ENCODE data around the gene STX8.

Gene STX8

DNA sequence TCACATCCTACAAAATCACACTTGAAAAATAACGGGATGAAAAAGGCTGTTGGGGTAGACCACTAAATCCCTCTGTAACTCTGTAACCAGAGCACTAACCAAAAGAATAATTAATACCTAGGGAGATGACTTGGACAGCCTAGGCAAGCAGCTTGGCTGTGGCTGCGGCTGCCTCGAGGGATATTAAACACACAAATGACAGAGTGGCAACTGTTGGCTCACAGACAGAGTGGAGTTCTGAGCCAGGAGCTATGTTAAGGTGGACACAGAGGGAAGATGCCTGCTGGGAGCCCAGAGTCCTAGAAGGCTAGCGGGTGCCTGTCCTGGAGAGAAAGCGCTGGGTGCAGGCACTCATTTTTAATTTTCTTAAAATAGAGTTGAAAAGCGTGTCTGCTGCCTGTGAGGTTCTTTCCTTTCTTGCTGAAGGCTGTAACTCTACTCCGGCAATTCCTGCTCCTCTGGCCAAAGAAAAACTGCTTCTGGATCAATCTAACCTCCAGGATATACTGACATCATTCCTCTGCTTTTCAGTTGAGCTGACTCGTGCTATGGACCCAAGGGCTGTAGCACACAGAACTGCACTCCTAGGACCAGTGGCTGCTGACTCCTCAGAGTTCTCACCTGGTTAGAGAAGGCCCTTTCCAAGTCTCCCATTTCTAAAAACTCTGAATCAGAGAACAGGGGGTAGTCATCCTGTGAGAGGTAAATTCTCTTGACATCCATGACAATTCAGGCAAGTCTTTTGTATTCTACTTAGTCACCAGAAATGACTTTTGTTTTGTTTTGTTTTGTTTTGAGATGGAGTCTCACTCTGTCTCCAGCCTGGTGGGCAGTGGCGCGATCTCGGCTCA is 147.9 kb downstream of the STX8 start:
- Histone ChIP-seq H2AFZ (ENCODE audit: low read depth, low read length) (no peak overlapping the region), H3K9me3 (ENCODE audit: insufficient read depth, low read length) (no peaks in the 10 kb centered on the region), H3K79me2 (ENCODE audit: low read length) (no peaks in the 10 kb centered on the region), H3K4me2 (ENCODE audit: low read length) (no peak overlapping the region), H3K36me3 (replicated peaks; ENCODE audit: low read depth, low read length) (no peaks in the 10 kb centered on the region), H3K9ac (ENCODE audit: low read length) (no peak overlapping the region), H3K27ac (ENCODE audit: low read length) (no peak overlapping the region), H4K20me1 (ENCODE audit: insufficient read depth, low read length) (peaks cover under 1% of the 10 kb centered on the region; the same call in 1 of the 2 replicates), H3K27me3 (ENCODE audit: low read depth, low read length) (no peaks in the 10 kb centered on the region), H3K4me1 (ENCODE audit: low read length) (peaks cover 13% of the 10 kb centered on the region), H3K4me3 (ENCODE audit: low read length) (no peak overlapping the region)
- TF ChIP-seq, protein P1, sequence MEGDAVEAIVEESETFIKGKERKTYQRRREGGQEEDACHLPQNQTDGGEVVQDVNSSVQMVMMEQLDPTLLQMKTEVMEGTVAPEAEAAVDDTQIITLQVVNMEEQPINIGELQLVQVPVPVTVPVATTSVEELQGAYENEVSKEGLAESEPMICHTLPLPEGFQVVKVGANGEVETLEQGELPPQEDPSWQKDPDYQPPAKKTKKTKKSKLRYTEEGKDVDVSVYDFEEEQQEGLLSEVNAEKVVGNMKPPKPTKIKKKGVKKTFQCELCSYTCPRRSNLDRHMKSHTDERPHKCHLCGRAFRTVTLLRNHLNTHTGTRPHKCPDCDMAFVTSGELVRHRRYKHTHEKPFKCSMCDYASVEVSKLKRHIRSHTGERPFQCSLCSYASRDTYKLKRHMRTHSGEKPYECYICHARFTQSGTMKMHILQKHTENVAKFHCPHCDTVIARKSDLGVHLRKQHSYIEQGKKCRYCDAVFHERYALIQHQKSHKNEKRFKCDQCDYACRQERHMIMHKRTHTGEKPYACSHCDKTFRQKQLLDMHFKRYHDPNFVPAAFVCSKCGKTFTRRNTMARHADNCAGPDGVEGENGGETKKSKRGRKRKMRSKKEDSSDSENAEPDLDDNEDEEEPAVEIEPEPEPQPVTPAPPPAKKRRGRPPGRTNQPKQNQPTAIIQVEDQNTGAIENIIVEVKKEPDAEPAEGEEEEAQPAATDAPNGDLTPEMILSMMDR (IDR thresholded peaks at IDR 0.05; ENCODE audit: low read depth, low read length), result no peak
- no peak for TF ChIP-seq EZH2phosphoT487 (IDR thresholded peaks at IDR 0.05; ENCODE audit: low read depth)

DNA sequence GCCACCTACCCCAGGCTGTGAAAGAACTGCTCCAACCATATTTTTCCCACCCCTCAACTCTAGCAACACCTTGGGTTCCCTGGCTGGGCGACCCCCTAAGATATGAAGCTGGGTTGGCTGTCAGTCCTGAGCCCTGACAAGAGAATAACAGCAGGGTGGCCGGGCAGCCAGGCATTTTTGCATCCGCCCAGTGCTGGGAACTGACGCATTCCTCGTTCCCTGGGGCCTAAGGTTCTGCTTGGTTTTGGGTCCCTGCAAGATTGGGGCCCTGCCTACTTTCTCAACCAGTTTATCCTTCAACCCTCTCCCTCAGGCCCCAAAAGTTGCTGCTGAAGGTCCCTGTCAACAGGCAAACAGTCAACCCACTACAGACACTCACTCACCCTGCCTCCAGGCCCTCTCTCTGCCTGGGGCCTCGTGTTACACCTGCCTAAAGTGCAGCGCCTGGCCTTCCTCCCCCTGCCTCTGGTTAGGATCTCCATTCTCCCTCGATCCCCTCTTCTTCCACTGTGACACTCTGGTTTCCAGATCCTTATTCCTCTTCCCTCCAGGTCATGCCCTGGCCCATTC is 151.5 kb downstream of the STX8 start:
- Histone ChIP-seq H3K27ac (ENCODE audit: low read length) (no peak overlapping the region), H3K36me3 (replicated peaks; ENCODE audit: low read depth, low read length) (no peaks in the 10 kb centered on the region), H3K9ac (ENCODE audit: low read length) (no peak overlapping the region), H3K79me2 (ENCODE audit: low read length) (no peaks in the 10 kb centered on the region), H3K27me3 (ENCODE audit: low read depth, low read length) (no peaks in the 10 kb centered on the region), H3K4me1 (ENCODE audit: low read length) (no peaks in the 10 kb centered on the region), H4K20me1 (ENCODE audit: insufficient read depth, low read length) (no peaks in the 10 kb centered on the region), H3K4me2 (ENCODE audit: low read length) (no peak overlapping the region), H3K4me3 (ENCODE audit: low read length) (no peak overlapping the region), H3K9me3 (ENCODE audit: insufficient read depth, low read length) (no peaks in the 10 kb centered on the region), H2AFZ (ENCODE audit: low read depth, low read length) (no peak overlapping the region)
- TF ChIP-seq EZH2phosphoT487 (IDR thresholded peaks at IDR 0.05; ENCODE audit: low read depth), result no peak
- TF ChIP-seq, protein P1 (IDR thresholded peaks at IDR 0.05; ENCODE audit: low read depth, low read length), result no peak

DNA sequence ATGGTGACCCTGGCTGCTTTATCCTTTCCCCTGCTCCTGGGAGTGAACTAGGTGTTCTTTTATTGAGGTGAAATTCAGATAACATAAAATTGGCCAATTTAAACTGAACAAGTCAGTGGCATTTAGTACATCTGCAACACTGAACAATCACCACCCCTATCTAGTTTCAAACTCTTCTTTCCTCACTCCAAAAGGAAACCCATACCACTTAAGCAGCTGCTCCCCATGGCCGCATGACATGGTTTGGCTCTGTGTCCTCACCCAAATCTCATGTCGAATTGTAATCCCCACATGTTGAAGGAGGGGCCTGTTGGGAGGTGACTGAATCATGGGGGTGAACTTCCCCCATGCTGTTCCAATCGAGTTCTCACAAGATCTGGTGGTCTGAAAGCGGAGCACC is 154.1 kb downstream of the STX8 start:
- no peaks in the 10 kb centered on the region for H3K79me2 ChIP-seq (ENCODE audit: low read length)
- no peaks in the 10 kb centered on the region for H3K4me1 ChIP-seq (ENCODE audit: low read length)
- no peaks in the 10 kb centered on the region for H3K27me3 ChIP-seq (ENCODE audit: low read depth, low read length)
- no peak overlapping the region for H3K9ac ChIP-seq (ENCODE audit: low read length)
- no peak overlapping the region for H2AFZ ChIP-seq (ENCODE audit: low read depth, low read length)
- H4K20me1 ChIP-seq (ENCODE audit: insufficient read depth, low read length), result no peaks in the 10 kb centered on the region
- H3K9me3 ChIP-seq (ENCODE audit: insufficient read depth, low read length), result no peaks in the 10 kb centered on the region
- TF ChIP-seq, protein P1 (IDR thresholded peaks at IDR 0.05; ENCODE audit: low read depth, low read length), result no peak
- no peak for TF ChIP-seq EZH2phosphoT487 (IDR thresholded peaks at IDR 0.05; ENCODE audit: low read depth)
- no peak overlapping the region for H3K27ac ChIP-seq (ENCODE audit: low read length)
- H3K4me3 ChIP-seq (ENCODE audit: low read length), result no peak overlapping the region
- no peak overlapping the region for H3K4me2 ChIP-seq (ENCODE audit: low read length)
- no peaks in the 10 kb centered on the region for H3K36me3 ChIP-seq (replicated peaks; ENCODE audit: low read depth, low read length)

DNA sequence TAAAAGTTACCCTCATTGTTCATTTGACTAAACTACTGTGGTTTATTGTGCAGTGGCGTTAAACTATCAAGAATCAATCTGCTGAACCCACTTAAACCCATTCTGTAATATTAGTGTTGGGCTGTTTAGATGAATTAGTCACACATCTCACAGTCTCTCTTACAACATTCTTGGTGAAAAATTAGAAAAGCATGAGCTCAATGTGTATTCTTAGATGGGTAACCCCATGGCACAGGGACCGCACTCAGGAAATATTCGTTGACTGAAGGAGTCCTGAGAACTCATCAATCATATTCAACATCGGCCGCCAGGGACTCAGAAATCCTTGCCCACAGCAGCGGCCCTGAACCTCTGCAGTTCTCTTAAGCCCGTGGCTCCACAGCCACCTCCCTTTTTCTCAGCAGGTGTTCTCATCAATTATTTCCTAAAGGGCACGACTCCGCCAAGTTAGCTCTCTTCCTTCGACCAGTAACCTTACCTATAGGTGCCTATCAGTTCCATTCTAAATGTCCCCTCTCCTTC is 155.6 kb downstream of the STX8 start:
- Histone ChIP-seq H3K4me3 (ENCODE audit: low read length) (no peak overlapping the region), H3K27me3 (ENCODE audit: low read depth, low read length) (no peaks in the 10 kb centered on the region), H3K4me1 (ENCODE audit: low read length) (no peaks in the 10 kb centered on the region), H2AFZ (ENCODE audit: low read depth, low read length) (no peak overlapping the region), H4K20me1 (ENCODE audit: insufficient read depth, low read length) (no peaks in the 10 kb centered on the region), H3K36me3 (replicated peaks; ENCODE audit: low read depth, low read length) (no peaks in the 10 kb centered on the region), H3K9me3 (ENCODE audit: insufficient read depth, low read length) (no peaks in the 10 kb centered on the region), H3K79me2 (ENCODE audit: low read length) (no peaks in the 10 kb centered on the region), H3K27ac (ENCODE audit: low read length) (no peak overlapping the region), H3K9ac (ENCODE audit: low read length) (no peak overlapping the region), H3K4me2 (ENCODE audit: low read length) (no peak overlapping the region)
- no peak for TF ChIP-seq EZH2phosphoT487 (IDR thresholded peaks at IDR 0.05; ENCODE audit: low read depth)
- TF ChIP-seq, protein P1 (IDR thresholded peaks at IDR 0.05; ENCODE audit: low read depth, low read length), result no peak
